Bronchial epithelial cell (primary cell): ENCODE data around the gene SPCS3. TPM values are rescaled to one million over a fixed set of nuclear protein-coding genes. Genes with fewer than 3 reads are reported as not detected.
A peak's percentile ranks its signal among the peaks of the same experiment; 100 is the strongest.

ENCODE experiments used
- DNase-seq: peaks from one replicate; pipeline ENCODE4 v3.0.0-alpha.2; 2010; ENCODE audit warnings: low read depth
- FAIRE-seq: peaks from 2 replicates; lab custom pipeline; 2011; peaks lifted over from hg19 to GRCh38; lab: Jason Lieb, UNC
- H3K27me3 ChIP-seq: 2 replicates; pipeline ENCODE4 v1.5.1; 2011; ENCODE audit warnings: low read length; ENCODE audit not compliant: control insufficient read depth, insufficient read depth
- H3K36me3 ChIP-seq: 2 replicates; pipeline ENCODE4 v1.5.1; 2011; ENCODE audit warnings: low read length; ENCODE audit not compliant: control insufficient read depth, insufficient read depth
- H3K4me3 ChIP-seq: 2 replicates; pipeline ENCODE4 v1.5.1; 2011; ENCODE audit warnings: mild to moderate bottlenecking, low read depth, low read length, control low read depth
- CTCF ChIP-seq: IDR thresholded peaks from 2 replicates; pipeline ENCODE4 v1.5.1; 2011; ENCODE audit warnings: mild to moderate bottlenecking, moderate library complexity, low read length, control low read depth, inconsistent platforms; ENCODE audit not compliant: insufficient read depth, severe bottlenecking
- total RNA-seq: library from RNA; depleted of rRNA; stranded (reverse); fragments of >200 nt; gene quantifications from 2 replicates; pipeline ENCODE4 v1.2.1, GENCODE V29; 2014

Gene SPCS3
- total RNA-seq, 1 donor from 2014 or later = 143 TPM

GRCh38 chr4:176357359-176358082 is 37.8 kb downstream of the SPCS3 start:
- H3K4me3 ChIP-seq = no peak overlapping the region
- no peak for TF ChIP-seq CTCF
- no peak for DNase-seq
- H3K27me3 ChIP-seq = no peaks in the 10 kb centered on the region
- FAIRE-seq = no peak
- H3K36me3 ChIP-seq = no peaks in the 10 kb centered on the region

GRCh38 chr4:176358083-176358469 is 38.3 kb downstream of the SPCS3 start:
- no peaks in the 10 kb centered on the region for H3K27me3 ChIP-seq
- FAIRE-seq = no peak

GRCh38 chr4:176359590-176359989 is 39.8 kb downstream of the SPCS3 start:
- TF ChIP-seq CTCF = no peak
- no peak for FAIRE-seq

More at GRCh38 chr4:176358083-176358469, 38.3 kb downstream of the SPCS3 start:
- H3K4me3 ChIP-seq = no peak overlapping the region
- no peak for DNase-seq
- TF ChIP-seq CTCF = no peak
- H3K36me3 ChIP-seq = no peaks in the 10 kb centered on the region

GRCh38 chr4:176360446-176360845 is 40.7 kb downstream of the SPCS3 start:
- Histone ChIP-seq H3K27me3 (no peaks in the 10 kb centered on the region), H3K4me3 (no peak overlapping the region), H3K36me3 (no peaks in the 10 kb centered on the region)
- DNase-seq = peak; percentile 46
- TF ChIP-seq CTCF = no peak
- no peak for FAIRE-seq

More at GRCh38 chr4:176359590-176359989, 39.8 kb downstream of the SPCS3 start:
- no peaks in the 10 kb centered on the region for H3K27me3 ChIP-seq
- H3K36me3 ChIP-seq = no peaks in the 10 kb centered on the region
- H3K4me3 ChIP-seq = no peak overlapping the region
- no peak for DNase-seq

- H3K27me3 ChIP-seq = no peaks in the 10 kb centered on the region
- no peak overlapping the region for H3K4me3 ChIP-seq
- DNase-seq (no peak), FAIRE-seq (no peak)
- TF ChIP-seq CTCF = no peak
- H3K36me3 ChIP-seq = no peaks in the 10 kb centered on the region
Measured at GRCh38 chr4:176363072-176363471, 43.3 kb downstream of the SPCS3 start.
